ENCODE results near the gene PCDH9. TPM values are rescaled to one million over a fixed set of nuclear protein-coding genes. Genes with fewer than 3 reads are reported as not detected.

Gene PCDH9
- total and polyA plus RNA-seq, 8 donors: 2.0 to 11.6 (median 3.1) TPM

GRCh38 chr13:66911411-66911939 is 318.7 kb downstream of the PCDH9 start:
- DNase-seq (no peak), ATAC-seq (no peak)
- Histone ChIP-seq H3K27me3 (no peaks in the 10 kb centered on the region), H3K36me3 (no peaks in the 10 kb centered on the region), H3K27ac (no peak overlapping the region), H3K9me3 (no peaks in the 10 kb centered on the region), H3K4me3 (no peak overlapping the region), H3K4me1 (no peaks in the 10 kb centered on the region)
- no peak for TF ChIP-seq CTCF (IDR thresholded peaks at IDR 0.05)
- intact Hi-C loops (cut with DNase I): no loop called here

GRCh38 chr13:66899955-66900354 is 330.2 kb downstream of the PCDH9 start:
- DNase-seq (no peak), ATAC-seq (no peak)
- Histone ChIP-seq H3K36me3 (no peaks in the 10 kb centered on the region), H3K4me3 (no peak overlapping the region), H3K27ac (no peak overlapping the region), H3K27me3 (no peaks in the 10 kb centered on the region), H3K9me3 (no peaks in the 10 kb centered on the region), H3K4me1 (no peaks in the 10 kb centered on the region)
- intact Hi-C loops (cut with DNase I): no loop called here
- TF ChIP-seq CTCF (IDR thresholded peaks at IDR 0.05): no peak

- no peak for ATAC-seq
- H3K27me3 ChIP-seq: no peaks in the 10 kb centered on the region
- no peaks in the 10 kb centered on the region for H3K4me1 ChIP-seq
- no peaks in the 10 kb centered on the region for H3K36me3 ChIP-seq
- intact Hi-C loops (cut with DNase I): no loop called here
- H3K9me3 ChIP-seq: no peaks in the 10 kb centered on the region
- no peak overlapping the region for H3K4me3 ChIP-seq
- TF ChIP-seq CTCF (IDR thresholded peaks at IDR 0.05): no peak
- no peak for DNase-seq
- H3K27ac ChIP-seq: no peak overlapping the region
These were observed 333.2 kb downstream of the PCDH9 start for GRCh38 chr13:66896933-66897332.

GRCh38 chr13:66895780-66896179 is 334.4 kb downstream of the PCDH9 start:
- Histone ChIP-seq H3K4me1 (no peaks in the 10 kb centered on the region), H3K36me3 (no peaks in the 10 kb centered on the region), H3K27me3 (no peaks in the 10 kb centered on the region), H3K9me3 (no peaks in the 10 kb centered on the region), H3K4me3 (no peak overlapping the region), H3K27ac (no peak overlapping the region)
- no peak for TF ChIP-seq CTCF (IDR thresholded peaks at IDR 0.05)
- ATAC-seq (no peak), DNase-seq (no peak)
- intact Hi-C loops (cut with DNase I): no loop called here

GRCh38 chr13:66895320-66895719 is 334.8 kb downstream of the PCDH9 start:
- H3K36me3 ChIP-seq: no peaks in the 10 kb centered on the region
- H3K4me1 ChIP-seq: no peaks in the 10 kb centered on the region
- intact Hi-C loops (cut with DNase I): no loop called here
- H3K9me3 ChIP-seq: no peaks in the 10 kb centered on the region
- H3K27me3 ChIP-seq: no peaks in the 10 kb centered on the region
- ATAC-seq (no peak), DNase-seq (no peak)
- no peak for TF ChIP-seq CTCF (IDR thresholded peaks at IDR 0.05)
- no peak overlapping the region for H3K4me3 ChIP-seq
- no peak overlapping the region for H3K27ac ChIP-seq

Measured in left lung (tissue), 10 donors.